GM18870 (cell line): ENCODE data around the gene C14orf180.

ENCODE experiments used
- ATAC-seq: cut with Tn5 transposase; IDR thresholded peaks from one replicate; pipeline ENCODE4 v1.9.1; 2021; ENCODE audit warnings: moderate library complexity; ENCODE audit not compliant: unreplicated experiment

Gene C14orf180

DNA sequence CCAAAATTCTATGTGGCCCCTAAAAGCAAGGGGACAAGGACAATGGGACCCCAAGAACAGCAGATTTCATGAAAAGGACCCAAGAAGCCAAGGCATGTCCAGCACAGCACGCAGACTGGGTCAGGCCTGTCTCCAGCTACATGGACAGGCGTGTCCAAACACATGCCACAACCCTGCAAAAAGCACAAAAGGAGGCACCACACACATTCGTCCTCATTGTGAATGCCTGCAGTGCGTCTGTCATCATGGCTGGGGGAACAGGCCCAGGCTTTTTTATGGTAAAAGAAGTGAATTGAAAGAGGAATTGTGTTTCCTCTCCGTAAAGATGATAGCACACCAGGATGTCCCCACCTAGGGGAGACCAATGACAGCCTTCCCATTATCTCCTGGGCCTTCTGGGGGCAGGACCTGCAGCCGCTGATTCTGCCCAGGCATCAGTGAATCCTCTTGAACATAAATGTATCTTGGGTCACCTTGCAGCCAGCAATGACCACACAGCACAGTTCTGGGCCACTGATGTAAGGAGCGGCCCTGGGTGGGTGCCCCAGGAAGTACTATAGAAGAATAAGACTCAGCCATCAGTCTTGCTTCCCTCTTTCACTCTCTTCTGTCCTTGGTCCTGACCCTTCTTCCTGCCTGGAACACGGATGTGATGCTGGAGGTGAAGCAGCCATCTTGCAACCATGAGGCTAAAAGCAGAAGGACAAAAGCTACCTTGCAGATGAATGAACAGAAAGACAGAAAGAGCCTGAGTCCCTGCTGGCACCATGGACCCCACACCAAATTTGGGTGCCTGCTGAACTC is 29.8 kb upstream of the C14orf180 start:
- ATAC-seq, result no peak

DNA sequence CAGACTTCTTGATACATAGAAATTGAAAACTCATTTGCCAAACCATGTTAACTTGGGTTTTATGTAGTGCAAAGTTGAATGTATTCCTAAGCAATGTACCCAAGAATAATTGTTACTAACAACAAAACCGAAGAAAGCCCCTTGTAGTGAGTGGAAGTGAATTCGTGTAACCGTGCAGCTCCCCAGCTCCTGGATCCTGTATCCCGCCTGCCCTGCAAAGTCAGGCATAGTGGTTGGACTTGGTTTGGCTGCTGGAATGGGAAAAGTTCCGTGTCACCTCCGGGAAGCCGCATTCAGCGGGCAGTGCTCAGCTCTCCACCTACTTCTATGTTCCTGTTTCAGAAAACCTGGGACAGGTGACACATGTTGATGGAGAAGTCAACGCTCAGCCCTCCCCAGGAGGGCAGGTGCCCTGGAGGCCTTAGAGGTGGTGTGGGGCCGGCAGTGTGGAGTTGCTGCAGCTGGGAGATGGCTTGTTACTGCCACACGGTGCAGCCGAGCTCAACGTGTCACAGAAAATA is 29.2 kb upstream of the C14orf180 start:
- no peak for ATAC-seq

DNA sequence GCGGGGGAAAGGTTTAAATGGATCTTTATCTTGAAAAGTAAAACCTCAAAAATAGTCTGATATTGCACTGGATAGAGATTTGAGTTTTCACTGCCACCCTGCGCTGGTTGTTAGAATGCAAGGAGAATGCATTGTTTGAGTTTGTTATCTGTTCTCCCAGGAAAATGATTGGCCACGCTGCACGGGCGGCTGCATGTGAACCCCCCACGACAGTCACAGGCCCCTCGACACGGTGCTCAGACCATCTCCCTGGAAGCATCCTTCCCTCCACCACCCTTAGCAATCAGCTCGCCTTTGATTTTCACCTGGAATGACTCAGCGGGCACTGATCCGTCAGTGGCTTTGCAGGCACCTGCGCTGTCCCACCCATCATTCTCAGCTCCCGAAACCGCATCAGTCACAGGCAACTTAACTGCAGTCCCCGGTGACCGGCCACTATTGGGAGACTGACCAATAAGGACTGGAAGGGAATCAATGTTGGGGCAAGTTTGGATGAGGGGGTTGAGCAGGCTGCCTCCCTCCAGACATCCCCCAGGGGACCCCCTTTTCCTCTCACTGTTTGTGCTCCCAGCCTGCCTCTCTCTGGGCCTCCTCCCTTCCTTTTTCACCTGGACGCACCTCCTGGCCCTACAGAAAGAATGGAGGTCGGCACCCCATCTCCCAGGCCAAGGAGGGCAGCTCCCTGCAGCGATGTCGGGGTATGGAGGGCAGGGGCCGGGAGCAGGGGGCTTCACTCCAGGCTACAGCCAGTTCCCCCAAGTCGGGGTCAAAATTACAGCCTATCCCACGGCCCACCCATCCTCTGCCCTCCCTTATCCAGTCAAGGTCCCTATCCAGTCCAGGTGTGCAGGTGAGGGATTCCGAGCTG is 28.5 kb upstream of the C14orf180 start:
- no peak for ATAC-seq

DNA sequence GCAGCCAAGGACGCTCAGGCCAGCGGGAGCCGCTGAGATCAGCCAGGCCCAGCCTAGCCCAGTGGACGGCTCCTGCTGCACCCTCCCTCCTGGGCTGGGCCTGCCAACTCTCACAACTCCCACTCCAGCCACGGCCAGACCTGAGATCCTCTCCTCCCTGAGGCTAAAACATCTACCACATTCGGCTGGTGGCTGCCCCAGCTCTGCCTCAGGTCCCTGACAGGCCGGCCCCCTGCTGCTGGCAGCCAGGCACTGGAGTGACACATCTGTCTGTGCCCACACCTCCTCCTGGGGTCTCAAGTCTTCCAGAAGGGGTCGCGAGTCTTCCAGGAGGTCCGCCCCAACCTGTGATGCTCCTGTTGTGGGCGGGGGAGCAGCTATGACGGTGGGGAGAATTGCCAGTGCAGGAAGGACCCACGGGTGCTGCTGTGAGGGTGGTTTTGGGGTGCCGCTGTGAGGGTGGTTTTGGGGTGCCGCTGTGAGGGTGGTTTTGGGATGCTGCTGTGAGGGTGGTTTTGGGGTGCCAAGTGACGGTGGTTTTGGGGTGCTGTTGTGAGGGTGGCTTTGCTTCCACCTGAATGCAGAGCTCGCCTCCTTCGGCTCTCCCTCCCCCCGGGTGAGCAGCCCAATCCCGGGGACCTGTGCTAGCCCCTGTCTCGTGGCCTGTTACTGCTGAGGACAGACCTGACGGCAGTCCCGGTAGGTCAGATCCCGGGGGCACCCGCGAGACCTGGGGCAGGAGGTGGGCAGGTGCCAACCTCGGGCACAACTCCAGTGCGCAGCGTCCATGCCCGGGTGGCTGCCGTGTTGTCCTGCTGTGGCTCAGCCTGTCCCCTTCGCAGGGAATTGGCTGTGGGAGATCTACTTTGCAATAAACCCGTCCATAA is 27.5 kb upstream of the C14orf180 start:
- no peak for ATAC-seq

DNA sequence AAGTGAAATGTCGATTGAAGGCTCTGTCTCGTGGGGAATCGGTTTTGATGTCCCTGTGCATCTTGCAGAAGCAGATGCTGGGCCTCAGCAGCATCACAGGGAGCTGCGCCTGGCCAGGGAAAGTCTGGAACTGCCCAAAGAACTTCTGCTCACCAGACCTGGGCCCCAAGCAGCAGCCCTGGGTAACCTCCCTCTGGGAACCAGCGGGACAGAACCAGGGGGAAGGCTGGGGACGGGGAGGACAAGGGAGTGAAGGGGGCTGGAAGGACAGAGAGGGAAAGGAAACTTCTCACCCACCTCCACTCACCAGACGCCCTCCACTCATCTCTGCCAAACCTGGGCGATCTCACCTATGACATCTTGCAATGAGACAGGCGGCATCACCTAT is 26.8 kb upstream of the C14orf180 start:
- no peak for ATAC-seq

DNA sequence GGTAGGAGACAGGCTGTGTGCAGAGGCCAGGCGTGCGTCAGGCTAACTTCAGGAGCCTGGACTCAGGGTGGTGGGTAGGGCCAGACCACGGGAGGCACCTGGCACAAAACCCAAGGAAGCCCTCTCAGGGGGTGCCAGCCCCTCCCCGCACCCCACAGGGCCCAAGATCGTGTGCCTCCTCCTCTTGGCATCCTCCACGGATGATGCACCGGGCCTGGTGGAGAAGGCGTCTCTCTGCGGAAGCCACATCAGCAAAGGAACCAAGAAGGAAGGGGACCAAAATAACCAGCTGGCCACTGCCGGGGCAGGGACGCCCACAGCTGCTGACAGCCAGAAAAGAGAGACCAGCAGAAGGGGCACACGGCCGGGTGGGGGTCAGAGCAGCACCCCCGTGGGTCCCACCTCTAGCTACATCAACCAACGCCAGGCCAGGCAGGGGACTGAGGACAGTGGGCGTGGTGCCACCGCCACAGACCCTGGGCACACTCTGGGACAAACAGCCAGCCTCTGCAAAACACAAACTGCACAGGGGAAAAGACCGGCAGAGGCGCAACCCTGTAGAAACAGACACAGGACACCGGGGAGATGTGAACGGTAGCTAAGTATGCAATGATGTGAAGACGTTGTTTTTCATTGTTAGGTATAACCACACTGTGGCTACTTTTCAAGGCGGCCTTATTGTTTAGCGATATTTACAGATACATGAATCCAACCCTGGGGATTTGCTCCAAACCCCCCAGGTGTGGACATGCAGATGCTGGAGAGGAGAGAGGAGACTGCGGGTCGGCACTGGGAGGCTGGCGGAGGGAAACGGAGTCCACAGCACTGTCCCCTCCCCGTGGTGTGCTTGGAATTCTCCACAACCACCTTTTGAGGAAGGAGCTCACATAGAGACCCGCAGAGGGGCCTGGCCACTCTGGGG is 26.1 kb upstream of the C14orf180 start:
- ATAC-seq, result no peak

DNA sequence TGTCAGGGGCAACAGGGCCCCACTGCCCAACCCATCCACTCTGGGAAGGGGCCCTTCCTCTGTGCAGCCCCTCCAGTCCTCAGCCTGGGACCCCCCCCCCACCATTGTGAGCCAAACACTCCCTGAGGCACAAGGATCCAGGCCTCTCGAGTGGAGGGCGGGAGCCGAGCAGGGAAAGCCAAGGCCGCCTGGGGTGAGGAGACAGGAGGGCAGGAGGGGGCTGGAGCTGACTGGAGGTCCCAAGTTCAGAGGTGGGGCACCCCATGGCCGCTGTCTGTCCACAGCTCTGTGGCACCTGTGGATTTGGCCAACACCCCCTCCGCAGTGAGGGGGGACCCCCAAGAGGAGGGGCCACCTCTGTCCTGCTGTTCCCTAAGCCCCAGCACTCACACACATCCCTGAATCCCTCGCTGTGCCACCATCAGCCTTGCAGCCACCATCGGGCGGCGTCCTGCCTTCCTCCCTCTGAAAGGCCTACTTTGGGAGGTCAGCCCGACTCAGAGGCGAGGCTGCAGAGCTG is 25.4 kb upstream of the C14orf180 start:
- ATAC-seq, result no peak

DNA sequence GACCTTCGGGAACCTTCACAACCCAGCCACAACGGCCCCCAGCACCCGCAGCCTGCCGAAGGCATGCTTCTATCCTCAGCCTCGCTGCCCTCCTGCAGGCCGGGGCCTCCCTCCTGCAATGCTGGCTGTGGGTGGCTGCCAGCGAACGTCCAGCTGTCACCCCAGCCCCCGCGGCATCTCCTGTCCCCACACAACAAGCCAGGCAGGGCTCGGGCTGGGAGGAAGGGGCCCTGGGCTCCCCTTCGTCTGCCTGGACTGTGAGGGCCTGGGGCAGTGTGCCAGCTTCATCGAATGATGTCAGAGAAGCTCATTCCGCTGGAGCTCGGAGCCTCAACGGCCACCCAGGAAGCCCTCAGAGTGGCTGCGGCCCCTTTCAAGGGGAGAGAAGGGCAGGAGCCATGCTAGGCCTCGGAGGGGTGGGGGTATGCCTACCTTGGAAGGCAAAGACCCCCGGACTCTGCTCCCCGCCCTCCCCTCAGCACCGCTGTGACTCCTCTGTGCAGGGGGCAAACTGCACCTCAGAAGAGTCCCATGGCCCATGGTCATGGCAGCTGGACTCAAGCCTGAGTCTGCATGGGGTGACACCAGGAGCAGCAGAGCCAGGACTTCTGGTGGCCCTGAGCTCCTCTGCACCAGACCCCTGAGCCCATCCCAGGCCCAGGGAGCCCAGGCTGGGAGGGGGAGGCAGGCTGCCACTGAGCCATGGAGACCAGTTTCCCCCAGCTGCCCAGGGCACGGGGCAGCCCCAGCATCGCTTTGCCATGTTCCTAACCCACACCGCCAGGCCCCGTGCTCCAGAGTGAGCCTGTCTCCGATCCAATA is 24.7 kb upstream of the C14orf180 start:
- no peak for ATAC-seq

DNA sequence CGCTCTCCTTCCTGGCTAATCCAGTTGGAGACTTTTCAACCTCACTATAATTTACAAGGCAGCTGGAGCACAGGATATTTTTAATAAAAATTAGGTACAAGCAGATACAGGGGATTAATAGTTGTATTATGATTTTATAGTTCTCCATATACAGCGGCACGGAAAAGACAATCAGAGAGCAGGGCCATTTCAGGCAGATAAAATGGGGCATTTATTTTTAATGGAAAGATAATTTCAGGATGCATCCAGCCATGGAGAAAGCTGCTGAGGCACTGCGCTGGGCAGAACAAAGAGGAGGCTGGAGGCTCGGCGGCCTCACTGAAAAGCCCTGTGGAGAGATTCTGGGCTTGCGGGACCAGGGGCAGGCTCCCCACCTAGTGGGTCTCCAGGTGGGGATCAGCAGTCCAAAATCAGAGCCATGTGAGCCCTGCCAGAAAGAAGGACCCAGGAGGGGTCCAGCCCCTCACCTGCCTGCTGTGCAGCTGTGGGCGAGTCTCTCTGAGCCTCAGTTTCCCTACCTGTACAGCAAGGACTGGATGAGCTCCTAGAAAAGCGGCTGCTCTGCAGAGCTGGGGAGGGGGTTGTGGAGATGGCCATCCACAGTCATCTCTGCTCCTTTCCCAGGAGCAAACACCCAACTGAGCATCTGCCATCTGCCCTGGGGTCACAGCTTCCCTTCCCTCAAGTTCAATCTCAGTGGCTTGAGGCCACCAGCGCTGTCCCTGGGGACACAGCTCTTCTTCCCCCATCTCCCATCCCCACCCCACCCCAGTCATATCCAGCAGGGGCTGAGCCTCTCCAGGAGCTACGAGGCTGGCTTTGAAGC is 23.9 kb upstream of the C14orf180 start:
- no peak for ATAC-seq

DNA sequence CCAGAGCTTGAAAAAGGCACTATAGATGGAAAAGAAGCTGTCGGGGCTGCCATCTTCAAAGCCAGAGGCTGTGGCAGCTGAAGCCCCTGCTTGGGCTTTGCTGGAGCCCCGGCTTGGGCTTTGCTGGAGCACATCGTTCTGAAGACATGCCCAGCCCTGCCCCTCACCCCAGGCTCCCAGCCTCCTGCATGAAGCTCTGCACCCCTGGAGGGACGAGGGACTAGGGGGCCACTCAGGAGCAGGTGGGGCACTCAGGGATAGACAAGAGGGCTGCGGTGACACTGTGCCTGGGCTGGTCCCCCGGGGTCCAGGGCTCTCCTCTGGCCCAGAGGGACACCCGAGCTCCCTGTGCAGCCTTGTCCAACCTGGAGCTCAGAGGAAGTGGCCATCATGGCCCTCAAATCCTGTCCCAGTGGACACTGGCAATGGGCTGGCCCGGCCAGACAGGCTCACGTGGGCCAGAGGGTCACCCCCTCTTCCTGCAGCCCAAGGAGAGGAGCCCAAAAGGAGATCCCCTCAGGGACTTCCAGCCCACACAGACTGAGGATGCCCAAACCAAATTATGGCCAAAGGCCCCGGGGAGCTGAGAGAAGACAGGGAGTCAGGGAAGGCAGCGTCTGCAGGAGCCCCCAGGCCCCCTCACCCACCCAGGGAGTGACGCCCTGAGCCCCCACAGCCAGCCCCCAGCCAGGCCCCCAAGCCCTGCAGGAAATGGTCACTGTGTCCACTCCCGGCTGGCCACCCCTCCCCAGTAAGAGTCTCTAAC is 23.1 kb upstream of the C14orf180 start:
- ATAC-seq, result no peak

DNA sequence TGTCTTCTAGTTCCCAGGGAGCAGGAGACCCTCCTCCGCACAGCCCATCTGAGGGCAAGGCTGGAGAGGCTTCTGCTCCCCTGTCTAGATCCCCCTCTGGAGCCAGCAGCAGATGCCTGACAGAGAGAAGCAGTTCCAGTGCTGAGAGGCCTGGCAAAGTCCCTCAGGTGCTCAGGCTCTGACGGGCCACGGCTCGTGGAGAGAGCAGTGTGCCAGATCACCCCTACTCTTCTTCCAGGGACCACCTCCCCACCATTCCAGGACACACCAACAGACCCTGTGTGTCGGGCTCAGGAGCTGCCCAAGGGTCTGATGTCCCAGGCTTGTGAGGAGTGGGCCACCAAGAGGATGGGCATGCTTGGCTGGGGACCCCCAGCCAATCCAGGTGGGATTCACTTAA is 22.5 kb upstream of the C14orf180 start:
- ATAC-seq, result no peak

DNA sequence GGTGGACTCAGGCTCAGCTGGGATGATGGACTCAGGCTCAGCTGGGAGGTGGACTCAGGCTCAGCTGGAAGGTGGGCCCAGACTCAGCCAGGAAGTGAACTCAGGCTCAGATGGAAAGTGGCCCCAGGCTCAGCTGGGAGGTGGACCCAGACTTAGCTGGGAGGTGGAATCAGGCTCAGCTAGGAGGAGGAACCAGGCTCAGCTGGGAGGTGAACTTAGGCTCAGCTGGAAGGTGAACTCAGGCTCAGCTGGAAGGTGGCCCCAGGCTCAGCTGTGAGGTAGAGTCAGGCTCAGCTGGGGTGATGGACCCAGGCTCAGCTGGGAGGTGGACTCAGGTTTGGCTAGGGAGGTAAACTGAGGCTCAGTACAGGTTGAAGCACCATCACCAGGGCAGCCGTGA is 21.8 kb upstream of the C14orf180 start:
- no peak for ATAC-seq

DNA sequence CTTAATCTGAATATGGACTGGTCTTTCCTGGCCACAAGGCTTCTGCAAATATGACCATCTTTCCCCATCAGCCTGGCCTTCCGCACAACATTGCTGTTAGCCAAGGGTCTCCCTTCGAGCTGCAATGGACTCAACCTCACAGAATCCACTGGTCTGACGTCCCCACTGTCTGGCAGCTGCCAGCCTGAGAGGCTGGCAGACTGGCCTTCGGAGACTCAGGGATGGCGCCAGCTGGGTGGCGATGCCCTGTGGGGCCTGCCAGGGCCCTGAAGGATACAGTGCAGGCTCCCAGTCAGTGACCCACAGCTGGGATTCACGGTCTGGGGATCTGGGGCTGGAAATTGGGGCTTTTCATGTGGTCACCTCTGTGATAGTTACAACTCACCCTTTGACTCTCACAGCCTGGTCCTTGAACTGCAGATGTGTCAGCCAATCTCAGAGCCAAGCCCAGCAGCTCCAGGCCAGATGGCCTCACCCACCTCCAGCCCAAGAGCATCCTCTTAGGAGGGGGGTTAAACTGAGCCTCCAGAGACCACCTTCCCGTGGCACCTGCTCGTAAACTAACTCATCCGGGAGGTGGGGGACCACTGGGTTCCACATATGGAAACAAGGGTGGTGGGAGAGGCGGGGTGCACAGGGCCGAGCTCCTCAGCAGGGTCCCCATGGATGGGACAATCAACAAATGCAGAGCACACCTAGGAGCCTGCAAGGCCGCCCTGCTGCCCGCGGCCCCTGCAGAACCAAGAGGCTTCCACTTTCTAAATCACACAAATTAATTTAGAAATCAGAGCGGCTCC is 21.1 kb upstream of the C14orf180 start:
- ATAC-seq, result no peak

DNA sequence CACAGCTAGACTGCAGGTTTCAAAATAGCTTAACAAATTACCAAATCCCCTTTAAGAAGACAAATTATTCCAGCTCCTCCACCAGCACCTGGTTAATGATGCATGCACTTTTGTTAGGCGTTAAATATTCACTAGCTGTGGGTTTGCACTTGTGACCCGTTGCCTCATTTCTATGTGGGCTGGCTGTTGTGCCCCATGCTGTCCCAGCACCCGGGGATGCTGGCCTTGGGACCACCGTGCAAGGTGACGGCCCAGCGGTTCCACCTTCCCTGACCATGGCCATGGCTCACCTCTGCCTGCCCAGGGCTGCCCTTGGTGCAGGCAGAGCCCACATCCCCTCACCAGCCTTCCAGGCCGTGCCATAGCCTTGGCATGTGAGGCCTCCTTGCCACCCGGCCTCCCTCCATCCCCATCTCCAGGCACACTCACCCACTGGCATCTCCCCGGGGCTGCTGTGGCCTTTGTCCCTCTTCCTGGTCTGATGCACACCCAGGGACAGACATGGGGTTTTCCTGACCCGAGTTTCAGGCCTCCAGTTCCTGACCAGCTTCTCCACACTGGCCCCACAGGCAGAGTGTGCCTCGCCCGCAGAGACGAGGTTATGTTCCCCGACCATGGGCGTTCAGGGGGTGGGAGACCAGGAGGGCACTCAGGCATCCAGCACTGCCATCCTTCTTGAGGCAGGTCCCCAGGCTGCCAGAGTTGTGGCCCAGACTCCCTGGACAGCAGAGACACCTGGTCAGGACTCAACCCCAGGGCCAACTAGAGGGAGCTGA is 20.3 kb upstream of the C14orf180 start:
- ATAC-seq, result no peak

DNA sequence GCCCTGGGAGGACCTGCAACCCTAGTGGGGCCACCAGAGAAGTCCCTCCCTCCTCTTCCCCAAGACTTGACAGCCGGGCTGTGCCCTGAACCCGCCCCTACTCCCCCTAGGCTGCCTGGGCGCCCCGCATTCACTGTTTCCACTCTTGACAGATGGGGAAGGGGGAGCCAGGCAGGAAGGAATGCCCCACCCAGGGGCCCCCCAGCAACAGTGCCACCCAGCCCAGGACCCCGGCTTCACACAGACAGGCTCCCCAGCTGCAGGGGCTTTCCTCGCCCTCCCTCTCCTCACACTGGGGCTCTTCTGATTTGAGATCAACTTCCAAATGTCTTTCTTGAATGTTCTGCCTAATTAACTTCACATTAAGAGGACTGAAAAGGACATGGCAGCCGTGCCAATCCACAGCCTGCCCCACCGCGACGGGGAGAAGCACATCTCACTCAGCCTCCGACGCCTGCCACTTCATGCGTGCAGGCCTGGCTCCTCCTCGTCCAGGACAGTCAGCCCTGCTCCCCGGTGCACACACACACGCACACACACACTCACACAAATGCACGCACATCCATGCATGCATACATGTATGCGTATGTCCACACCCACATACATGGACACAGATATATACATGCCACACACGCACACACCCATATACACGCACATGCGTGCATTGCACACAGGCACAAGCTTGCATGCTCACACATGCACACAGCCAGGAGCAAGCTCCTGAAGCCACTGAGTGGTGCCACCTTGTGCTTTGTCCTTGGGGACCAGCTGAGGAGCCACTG is 19.6 kb upstream of the C14orf180 start:
- ATAC-seq, result no peak
